22Rv1 (cell line): ENCODE measurements around the gene CD164L2.

Experiments used
- CTCF ChIP-seq: fragments of 450-650 bp; IDR thresholded peaks from 2 replicates; pipeline ENCODE4 v1.5.1; 2017; ENCODE audit warnings: mild to moderate bottlenecking
- ZFX ChIP-seq: fragments of 450-650 bp; IDR thresholded peaks from 2 replicates; pipeline ENCODE4 v1.6.1; 2017; ENCODE audit warnings: antibody characterized with exemption, borderline replicate concordance

- TF ChIP-seq CTCF (no peak), ZFX (no peak)
Observed at GRCh38 chr1:27350663-27351540, 32.2 kb downstream of the CD164L2 start.
